ENCODE results near the gene EIF4A2.

DNA sequence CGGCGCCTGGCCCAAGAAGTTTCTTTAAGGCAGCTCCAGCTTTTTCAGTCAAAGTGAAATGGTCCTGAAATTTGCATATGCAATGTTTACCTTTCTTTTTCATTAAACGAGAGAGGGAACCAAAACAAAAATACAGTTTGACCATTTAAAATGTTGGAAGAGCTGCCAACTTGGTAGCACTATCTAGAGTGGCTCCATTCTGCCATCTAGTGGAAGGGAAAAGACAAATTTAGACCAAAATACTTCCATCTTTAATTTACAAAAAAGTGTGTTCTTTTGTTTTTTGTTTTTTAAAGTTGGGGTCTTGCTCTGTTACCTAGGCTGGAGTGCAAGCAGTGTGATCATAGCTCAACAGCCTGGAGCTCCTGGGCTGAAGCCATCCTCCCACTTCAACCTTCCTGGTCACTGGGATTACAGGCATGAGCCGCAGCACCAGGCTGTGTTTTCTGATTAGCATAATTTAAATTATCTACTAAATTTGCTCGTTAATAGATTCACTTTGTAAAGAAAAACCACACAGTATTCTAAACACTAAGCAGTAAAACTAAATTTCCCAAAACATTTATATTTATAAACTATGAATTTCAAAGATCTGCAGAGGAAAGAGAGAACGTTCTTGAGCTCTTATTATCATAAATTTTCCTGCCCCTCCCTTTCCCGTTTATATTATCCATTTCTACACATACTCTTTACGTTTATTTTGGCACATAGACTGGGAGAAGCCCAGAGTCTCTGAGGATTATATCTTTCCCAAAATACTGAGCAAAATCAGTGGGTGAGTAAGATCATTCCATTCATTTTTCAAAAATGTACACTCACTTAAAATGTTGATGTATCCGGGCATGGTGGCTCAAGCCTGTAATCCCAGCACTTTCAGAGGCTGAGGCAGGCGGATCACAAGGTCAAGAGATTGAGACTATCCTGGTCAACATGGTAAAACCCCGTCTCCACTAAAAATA, 38.3 kb downstream of the EIF4A2 start:
- no peak for TF ChIP-seq FOXM1 (IDR thresholded peaks at IDR 0.05; ENCODE audit: borderline replicate concordance)
- no peak for TF ChIP-seq HDGF (IDR thresholded peaks at IDR 0.05; ENCODE audit: borderline replicate concordance)
- TF ChIP-seq TARDBP (IDR thresholded peaks at IDR 0.05): no peak
- no peak for TF ChIP-seq NFRKB (IDR thresholded peaks at IDR 0.05)
- no peak for TF ChIP-seq FOXK2 (IDR thresholded peaks at IDR 0.05)
- TF ChIP-seq SP1 (IDR thresholded peaks at IDR 0.05): no peak
- TF ChIP-seq ELF4 (IDR thresholded peaks at IDR 0.05): no peak
- TF ChIP-seq, protein P1, sequence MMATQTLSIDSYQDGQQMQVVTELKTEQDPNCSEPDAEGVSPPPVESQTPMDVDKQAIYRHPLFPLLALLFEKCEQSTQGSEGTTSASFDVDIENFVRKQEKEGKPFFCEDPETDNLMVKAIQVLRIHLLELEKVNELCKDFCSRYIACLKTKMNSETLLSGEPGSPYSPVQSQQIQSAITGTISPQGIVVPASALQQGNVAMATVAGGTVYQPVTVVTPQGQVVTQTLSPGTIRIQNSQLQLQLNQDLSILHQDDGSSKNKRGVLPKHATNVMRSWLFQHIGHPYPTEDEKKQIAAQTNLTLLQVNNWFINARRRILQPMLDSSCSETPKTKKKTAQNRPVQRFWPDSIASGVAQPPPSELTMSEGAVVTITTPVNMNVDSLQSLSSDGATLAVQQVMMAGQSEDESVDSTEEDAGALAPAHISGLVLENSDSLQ (IDR thresholded peaks at IDR 0.05): no peak
- no peak for TF ChIP-seq FOXA1 (IDR thresholded peaks at IDR 0.05)
- no peak for TF ChIP-seq SUZ12 (IDR thresholded peaks at IDR 0.05)
- TF ChIP-seq L3MBTL2 (conservative IDR thresholded peaks at IDR 0.05): no peak
- no peak for TF ChIP-seq BHLHE40 (IDR thresholded peaks at IDR 0.05; ENCODE audit: borderline replicate concordance)

All from HEK293T (cell line).